ENCODE results near the gene REEP3.

GRCh38 chr10:63618552-63618951 is 97.4 kb downstream of the REEP3 start:
- TF ChIP-seq, protein P1, sequence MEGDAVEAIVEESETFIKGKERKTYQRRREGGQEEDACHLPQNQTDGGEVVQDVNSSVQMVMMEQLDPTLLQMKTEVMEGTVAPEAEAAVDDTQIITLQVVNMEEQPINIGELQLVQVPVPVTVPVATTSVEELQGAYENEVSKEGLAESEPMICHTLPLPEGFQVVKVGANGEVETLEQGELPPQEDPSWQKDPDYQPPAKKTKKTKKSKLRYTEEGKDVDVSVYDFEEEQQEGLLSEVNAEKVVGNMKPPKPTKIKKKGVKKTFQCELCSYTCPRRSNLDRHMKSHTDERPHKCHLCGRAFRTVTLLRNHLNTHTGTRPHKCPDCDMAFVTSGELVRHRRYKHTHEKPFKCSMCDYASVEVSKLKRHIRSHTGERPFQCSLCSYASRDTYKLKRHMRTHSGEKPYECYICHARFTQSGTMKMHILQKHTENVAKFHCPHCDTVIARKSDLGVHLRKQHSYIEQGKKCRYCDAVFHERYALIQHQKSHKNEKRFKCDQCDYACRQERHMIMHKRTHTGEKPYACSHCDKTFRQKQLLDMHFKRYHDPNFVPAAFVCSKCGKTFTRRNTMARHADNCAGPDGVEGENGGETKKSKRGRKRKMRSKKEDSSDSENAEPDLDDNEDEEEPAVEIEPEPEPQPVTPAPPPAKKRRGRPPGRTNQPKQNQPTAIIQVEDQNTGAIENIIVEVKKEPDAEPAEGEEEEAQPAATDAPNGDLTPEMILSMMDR (conservative IDR thresholded peaks at IDR 0.05 in 1 of 2, IDR thresholded peaks at IDR 0.05 in 1 of 2; ENCODE audit: low read depth in 1 of 2, low read length in 2 of 2), result no peak
- TF ChIP-seq EZH2 (IDR thresholded peaks at IDR 0.05; ENCODE audit: low read length, missing control alignments), result no peak

Measured in fibroblast of lung (primary cell).